Right atrium auricular region (tissue), 2 donors: ENCODE results near the gene CCS. TPM values are rescaled to one million over a fixed set of nuclear protein-coding genes. Genes with fewer than 3 reads are reported as not detected.
A peak's percentile ranks its signal among the peaks of the same experiment; 100 is the strongest.

Experiments used
- DNase-seq: peaks from one replicate; pipeline ENCODE4 v3.0.0-alpha.2; 2019; ENCODE audit warnings: low spot score
- H3K27ac ChIP-seq, 2 donors: fragments of 200-600 bp; sonication (generic); 1 replicate in 1 of 2; 2 replicates in 1 of 2; pipeline ENCODE4 v1.5.1; 2016 to 2019
- H3K27me3 ChIP-seq, 2 donors: fragments of 200-600 bp; sonication (generic); one replicate each; pipeline versions ENCODE4 v1.5.1 to v1.6.0; 2017 to 2019
- H3K36me3 ChIP-seq: fragments of 200-600 bp; sonication (generic); one replicate; pipeline ENCODE4 v1.5.1; 2016
- H3K4me1 ChIP-seq, 2 donors: fragments of 200-600 bp; sonication (generic); one replicate each; pipeline versions ENCODE4 v1.5.1 to v1.6.0; 2017 to 2019
- H3K4me3 ChIP-seq, 2 donors: fragments of 200-600 bp; sonication (generic); 1 replicate in 1 of 2; 2 replicates in 1 of 2; pipeline ENCODE4 v1.5.1; 2017 to 2019; ENCODE audit warnings: mild to moderate bottlenecking in 1 of 2, moderate library complexity in 1 of 2
- H3K9me3 ChIP-seq, 2 donors: fragments of 200-600 bp; sonication (generic); one replicate each; pipeline ENCODE4 v1.5.1; 2019
- CTCF ChIP-seq, 2 donors: fragments of 200-600 bp; sonication (generic); IDR thresholded peaks; one replicate each; pipeline ENCODE4 v1.5.1; 2019; ENCODE audit warnings: antibody characterized with exemption in 2 of 2
- total RNA-seq, 2 donors: library from RNA; depleted of rRNA; stranded (reverse); fragments of >200 nt; gene quantifications; one replicate each; pipeline ENCODE4 v1.1.0, GENCODE V29; 2016

CCS gene
- total RNA-seq, 2 donors from 2014 or later = 13.8 to 18.6 TPM

- no peak for TF ChIP-seq CTCF (IDR thresholded peaks at IDR 0.05)
- Histone ChIP-seq H3K4me1 (peaks cover 0 to 14% of the 10 kb centered on the region in 2 donors), H3K27me3 (no peaks in the 10 kb centered on the region), H3K9me3 (no peaks in the 10 kb centered on the region), H3K27ac (peak within 1 kb of the TSS; percentile 19 to 25), H3K4me3 (peak within 1 kb of the TSS; percentile 46 to 68), H3K36me3 (peaks cover 9% of the 10 kb centered on the region)
- peak; percentile 83 for DNase-seq
Observed at GRCh38 chr11:66568124-66568916, 24.7 kb upstream of the CCS start, which contains the start of gene CTSF. Gene CTSF (minus strand): TSS chr11:66568606. CDS start chr11:66568486, 120 bp downstream.

GRCh38 chr11:66569076-66569475 is 23.9 kb upstream of the CCS start:
- H3K4me3 ChIP-seq = peak overlapping the region in 1 of 2 donors; percentile 68
- H3K9me3 ChIP-seq = no peaks in the 10 kb centered on the region
- TF ChIP-seq CTCF (IDR thresholded peaks at IDR 0.05) = no peak
- no peaks in the 10 kb centered on the region for H3K27me3 ChIP-seq
- peaks cover 5% of the 10 kb centered on the region for H3K36me3 ChIP-seq
- DNase-seq = no peak
- peaks cover 0 to 14% of the 10 kb centered on the region in 2 donors for H3K4me1 ChIP-seq
- peak overlapping the region in 1 of 2 donors; percentile 19 for H3K27ac ChIP-seq

GRCh38 chr11:66570079-66570849 is 22.7 kb upstream of the CCS start:
- DNase-seq = no peak
- Histone ChIP-seq H3K4me1 (peaks cover 0 to 14% of the 10 kb centered on the region in 2 donors), H3K27me3 (no peaks in the 10 kb centered on the region), H3K27ac (no peak overlapping the region), H3K9me3 (no peaks in the 10 kb centered on the region), H3K4me3 (no peak overlapping the region), H3K36me3 (peaks cover 5% of the 10 kb centered on the region)
- no peak for TF ChIP-seq CTCF (IDR thresholded peaks at IDR 0.05)

- no peaks in the 10 kb centered on the region for H3K9me3 ChIP-seq
- H3K27ac ChIP-seq = no peak overlapping the region
- DNase-seq = no peak
- no peak for TF ChIP-seq CTCF (IDR thresholded peaks at IDR 0.05)
- H3K4me3 ChIP-seq = no peak overlapping the region
- peaks cover 0 to 14% of the 10 kb centered on the region in 2 donors for H3K4me1 ChIP-seq
- peaks cover 2% of the 10 kb centered on the region for H3K36me3 ChIP-seq
- no peaks in the 10 kb centered on the region for H3K27me3 ChIP-seq
Observed at GRCh38 chr11:66570850-66571180, 22.2 kb upstream of the CCS start.

- TF ChIP-seq CTCF (IDR thresholded peaks at IDR 0.05) = peak; percentile 77 to 90
- DNase-seq = peak; percentile 86
Observed at GRCh38 chr11:66579017-66579606, 13.9 kb upstream of the CCS start.

More at GRCh38 chr11:66579017-66579606, 13.9 kb upstream of the CCS start:
- Histone ChIP-seq H3K27me3 (no peaks in the 10 kb centered on the region), H3K36me3 (no peaks in the 10 kb centered on the region), H3K4me3 (no peak overlapping the region), H3K9me3 (no peaks in the 10 kb centered on the region), H3K27ac (no peak overlapping the region), H3K4me1 (peaks cover 0 to 8% of the 10 kb centered on the region in 2 donors)
